Endothelial cell of umbilical vein (primary cell): ENCODE measurements around the gene TSPOAP1. TPM values are rescaled to one million over a fixed set of nuclear protein-coding genes. Genes with fewer than 3 reads are reported as not detected.

Experiments used
- BruUV-seq: library from RNA; stranded (reverse); fragments of 400-500 nt; replicated peaks from 2 replicates; lab custom pipeline; 2021; lab: Mats Ljungman, UMichigan
- CTCF ChIA-PET: fragments of 300-600, 350-600 bp; sonication (Branson Sonifier 250); formaldehyde crosslinking; loops from one replicate; lab custom pipeline; 2021; ENCODE audit warnings: antibody characterized with exemption, inconsistent platforms; lab: Charles Lee
- POLR2A ChIA-PET: fragments of 300-600, 350-600 bp; sonication (Branson Sonifier 250); formaldehyde crosslinking; loops from one replicate; lab custom pipeline; 2021; ENCODE audit warnings: antibody characterized with exemption, inconsistent platforms; lab: Charles Lee
- DNase-seq: peaks from one replicate; pipeline ENCODE4 v3.0.0-alpha.2; 2011; ENCODE audit warnings: low read depth, low spot score
- FAIRE-seq: peaks from 2 replicates; lab custom pipeline; 2011; peaks lifted over from hg19 to GRCh38; lab: Jason Lieb, UNC
- H2AFZ ChIP-seq: 2 replicates; pipeline ENCODE4 v1.6.0; 2012; ENCODE audit warnings: low read depth, low read length, control low read depth, inconsistent platforms
- H3K27ac ChIP-seq: 2 replicates; pipeline ENCODE4 v1.5.1; 2011; ENCODE audit warnings: low read depth, mild to moderate bottlenecking, control low read depth, low read length, moderate library complexity; ENCODE audit not compliant: insufficient read depth
- H3K27me3 ChIP-seq, 2 experiments: 2 replicates each; pipeline versions ENCODE4 v1.6.0 to v1.6.1; 2011; ENCODE audit warnings: low read length in 2 of 2, mixed read lengths in 1 of 2; ENCODE audit not compliant: control insufficient read depth in 2 of 2, insufficient read depth in 2 of 2
- H3K36me3 ChIP-seq, 2 experiments: 2 replicates in 1 of 2; 3 replicates in 1 of 2; pipeline ENCODE4 v1.5.1; 2011; ENCODE audit warnings: low read length in 2 of 2, mild to moderate bottlenecking in 1 of 2, moderate library complexity in 1 of 2; ENCODE audit not compliant: control insufficient read depth in 2 of 2, insufficient read depth in 2 of 2; ENCODE audit errors: extremely low read depth in 1 of 2
- H3K4me1 ChIP-seq: 3 replicates; pipeline ENCODE4 v1.5.1; 2011; ENCODE audit warnings: mild to moderate bottlenecking, low read length; ENCODE audit not compliant: control insufficient read depth, insufficient read depth; ENCODE audit errors: extremely low read depth
- H3K4me2 ChIP-seq: 2 replicates; pipeline ENCODE4 v1.6.1; 2011; ENCODE audit warnings: low read length, control low read depth, mixed read lengths; ENCODE audit not compliant: insufficient read depth
- H3K4me3 ChIP-seq, 3 experiments: fragments of 200-600 bp in 1 of 3; sonication (generic), shearing (Covaris generic) in 1 of 3; replicated peaks in 1 of 3; 2 replicates each; pipeline ENCODE4 v1.5.1; 2011 to 2016; ENCODE audit warnings: control low read depth in 3 of 3, low read length in 3 of 3, mild to moderate bottlenecking in 2 of 3, inconsistent platforms in 1 of 3, low read depth in 1 of 3, moderate library complexity in 1 of 3; ENCODE audit not compliant: insufficient read depth in 1 of 3
- H3K79me2 ChIP-seq: 2 replicates; pipeline ENCODE4 v1.6.0; 2012; ENCODE audit warnings: low read length, inconsistent platforms; ENCODE audit not compliant: control insufficient read depth, insufficient read depth
- H3K9ac ChIP-seq: replicated peaks from 2 replicates; pipeline ENCODE3; 2011; ENCODE audit warnings: low read length, control low read depth; ENCODE audit not compliant: insufficient read depth; ENCODE audit errors: extremely low read depth
- H3K9me1 ChIP-seq: replicated peaks from 3 replicates; pipeline ENCODE4 v1.6.0; 2011; ENCODE audit warnings: mild to moderate bottlenecking, low read length; ENCODE audit not compliant: control insufficient read depth, insufficient read depth; ENCODE audit errors: extremely low read depth
- H3K9me3 ChIP-seq: replicated peaks from 2 replicates; pipeline ENCODE4 v1.5.1; 2012; ENCODE audit warnings: low read length, inconsistent platforms; ENCODE audit not compliant: control insufficient read depth, insufficient read depth
- H4K20me1 ChIP-seq: replicated peaks from 2 replicates; pipeline ENCODE3; 2011; ENCODE audit warnings: mild to moderate bottlenecking, low read length; ENCODE audit not compliant: control insufficient read depth, insufficient read depth; ENCODE audit errors: extremely low read depth
- CTCF ChIP-seq, 2 donors: IDR thresholded peaks; 1 replicate in 1 of 2; 2 replicates in 1 of 2; pipeline ENCODE4 v1.5.1; 2011; ENCODE audit warnings: low read length in 2 of 2, mild to moderate bottlenecking in 2 of 2, moderate library complexity in 2 of 2, control low read depth in 1 of 2, inconsistent platforms in 1 of 2, low read depth in 1 of 2; ENCODE audit not compliant: insufficient read depth in 1 of 2; ENCODE audit errors: extremely low read depth in 1 of 2
- EZH2 ChIP-seq: IDR thresholded peaks from 2 replicates; pipeline ENCODE4 v1.6.1; 2012; ENCODE audit warnings: borderline replicate concordance, low read depth, mild to moderate bottlenecking, moderate library complexity, low read length, inconsistent platforms; ENCODE audit not compliant: severe bottlenecking
- FOS ChIP-seq: IDR thresholded peaks from 2 replicates; pipeline ENCODE4 v1.6.1; 2011; ENCODE audit warnings: mild to moderate bottlenecking, low read length, moderate library complexity, borderline replicate concordance; ENCODE audit not compliant: insufficient read depth
- GATA2 ChIP-seq: IDR thresholded peaks from 2 replicates; pipeline ENCODE4 v1.7.0; 2011; ENCODE audit warnings: low read depth, mild to moderate bottlenecking, moderate library complexity, mixed read lengths, low read length; ENCODE audit not compliant: insufficient read length, insufficient read depth
- JUN ChIP-seq: IDR thresholded peaks from 2 replicates; pipeline ENCODE4 v1.6.1; 2011; ENCODE audit warnings: borderline replicate concordance, low read depth; ENCODE audit not compliant: insufficient read length, insufficient read depth
- MAX ChIP-seq: IDR thresholded peaks from 2 replicates; pipeline ENCODE4 v1.6.1; 2011; ENCODE audit not compliant: insufficient read depth, insufficient read length
- MYC ChIP-seq: IDR thresholded peaks from one replicate; pipeline ENCODE4 v1.6.1; 2011; ENCODE audit warnings: mild to moderate bottlenecking, low read depth, low read length
- POLR2A ChIP-seq: IDR thresholded peaks from 2 replicates; pipeline ENCODE4 v1.6.1; 2012; ENCODE audit warnings: low read depth, mild to moderate bottlenecking, control low read depth, low read length
- POLR2AphosphoS5 ChIP-seq: IDR thresholded peaks from 2 replicates; pipeline ENCODE4 v1.6.1; 2012; ENCODE audit warnings: low read depth, mild to moderate bottlenecking, control low read depth, low read length, moderate library complexity; ENCODE audit not compliant: insufficient read depth
- dilution Hi-C: fragments of 300-500 bp; cut with MboI; formaldehyde crosslinking; loops from one replicate; pipeline ENCODE4 v1.15.0; 2019; ENCODE audit warnings: low sequenced_read_pairs; ENCODE audit not compliant: extremely low pct_ligation_motif_present
- intact Hi-C: fragments of 100-400 bp; cut with micrococcal nuclease; formaldehyde crosslinking; loops from one replicate; pipeline ENCODE4 v1.10.0; 2022
- polyA plus RNA-seq, 4 experiments: library from polyadenylated mRNA; depleted of rRNA in 3 of 4; stranded (reverse) in 3 of 4; unstranded in 1 of 4; fragments of >200 nt; gene quantifications; 2 replicates each; pipeline versions ENCODE4 v1.2.1 to v1.2.3, GENCODE V29; 2011 to 2012; ENCODE audit warnings: missing spikeins in 1 of 4
- total RNA-seq: library from RNA; stranded (reverse); gene quantifications from 2 replicates; pipeline ENCODE4 v1.2.3, GENCODE V29; 2021

TSPOAP1 gene
- total and polyA plus RNA-seq, 2 donors (not counting 3 experiments of a cell fraction or from before 2014, with no cell fraction given) = not detected

- no peak for TF ChIP-seq CTCF (IDR thresholded peaks at IDR 0.05; ENCODE audit: extremely low read depth in 1 of 2, insufficient read depth in 1 of 2, low read depth in 1 of 2, low read length in 2 of 2)
- TF ChIP-seq MAX = no peak
- no peak for TF ChIP-seq GATA2
- no peak for TF ChIP-seq FOS
- no peak for TF ChIP-seq JUN
- no peak for TF ChIP-seq POLR2AphosphoS5
- no peak for TF ChIP-seq EZH2
- TF ChIP-seq POLR2A = no peak
- no peak for TF ChIP-seq MYC
- no TSS peak for BruUV-seq
- Histone ChIP-seq H3K9me3 (no peaks in the 10 kb centered on the region), H3K4me1 (no peaks in the 10 kb centered on the region), H3K27me3 (peaks cover 0 to 8% of the 10 kb centered on the region in 2 experiments), H3K36me3 (no peaks in the 10 kb centered on the region), H3K9ac (no peak overlapping the region), H3K4me3 (no peak overlapping the region), H3K9me1 (no peaks in the 10 kb centered on the region), H3K27ac (no peak overlapping the region), H4K20me1 (no peaks in the 10 kb centered on the region), H3K79me2 (no peaks in the 10 kb centered on the region), H3K4me2 (no peak overlapping the region), H2AFZ (no peak overlapping the region)
- intact Hi-C loops (no loop called here), dilution Hi-C loops (no loop called here)
- CTCF ChIA-PET = interaction anchor here (0.6 to 1.1 kb wide), 2 partner anchors 20 to 33 kb away, joined by 3 read pairs; no protein-coding TSS in a partner anchor
- POLR2A ChIA-PET = no interaction called here
- no peak for FAIRE-seq
- no peak for DNase-seq
Observed at GRCh38 chr17:58284613-58285421, 43.8 kb downstream of the TSPOAP1 start.
